OCI-LY3 (cell line): ENCODE measurements around the gene CCIN.
"Not testable (repeated sequence)": the region's sequence is repeated elsewhere in the genome, so short reads cannot be mapped to it uniquely, and the experiment has no call there.

Source experiments
- EZH2phosphoT487 ChIP-seq: fragments of 200-600 bp; shearing (Covaris generic); IDR thresholded peaks from 2 replicates; pipeline ENCODE4 v1.6.1; 2018; ENCODE audit warnings: antibody characterized with exemption, mixed run types, low read depth
- TF ChIP-seq, protein P1 (sequence below): fragments of 200-600, 300-600 bp; sonication (generic); IDR thresholded peaks from 2 replicates; pipeline ENCODE4 v1.5.1; 2014; ENCODE audit warnings: antibody characterized with exemption, low read length, low read depth

DNA sequence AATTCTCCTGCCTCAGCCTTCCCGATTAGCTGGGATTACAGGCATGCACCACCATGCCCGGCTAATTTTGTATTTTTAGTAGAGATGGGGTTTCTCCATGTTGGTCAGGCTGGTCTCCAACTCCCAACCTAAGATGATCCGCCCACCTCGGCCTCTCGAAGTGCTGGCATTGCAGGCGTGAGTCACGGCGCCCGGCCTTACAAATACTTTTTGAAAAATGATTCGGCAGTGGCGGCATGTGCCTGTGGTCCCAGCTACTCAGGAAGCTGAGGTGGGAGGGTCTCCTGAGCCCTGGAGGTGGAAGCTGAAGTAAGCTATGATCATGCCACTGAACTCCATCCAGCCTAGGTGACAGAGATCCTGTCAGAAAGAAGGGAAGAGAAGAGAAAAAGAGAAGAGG lies 9.1 kb upstream of the CCIN start:
- TF ChIP-seq, protein P1, sequence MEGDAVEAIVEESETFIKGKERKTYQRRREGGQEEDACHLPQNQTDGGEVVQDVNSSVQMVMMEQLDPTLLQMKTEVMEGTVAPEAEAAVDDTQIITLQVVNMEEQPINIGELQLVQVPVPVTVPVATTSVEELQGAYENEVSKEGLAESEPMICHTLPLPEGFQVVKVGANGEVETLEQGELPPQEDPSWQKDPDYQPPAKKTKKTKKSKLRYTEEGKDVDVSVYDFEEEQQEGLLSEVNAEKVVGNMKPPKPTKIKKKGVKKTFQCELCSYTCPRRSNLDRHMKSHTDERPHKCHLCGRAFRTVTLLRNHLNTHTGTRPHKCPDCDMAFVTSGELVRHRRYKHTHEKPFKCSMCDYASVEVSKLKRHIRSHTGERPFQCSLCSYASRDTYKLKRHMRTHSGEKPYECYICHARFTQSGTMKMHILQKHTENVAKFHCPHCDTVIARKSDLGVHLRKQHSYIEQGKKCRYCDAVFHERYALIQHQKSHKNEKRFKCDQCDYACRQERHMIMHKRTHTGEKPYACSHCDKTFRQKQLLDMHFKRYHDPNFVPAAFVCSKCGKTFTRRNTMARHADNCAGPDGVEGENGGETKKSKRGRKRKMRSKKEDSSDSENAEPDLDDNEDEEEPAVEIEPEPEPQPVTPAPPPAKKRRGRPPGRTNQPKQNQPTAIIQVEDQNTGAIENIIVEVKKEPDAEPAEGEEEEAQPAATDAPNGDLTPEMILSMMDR, result not testable (repeated sequence)
- not testable (repeated sequence) for TF ChIP-seq EZH2phosphoT487
